Glutamatergic neuron (in vitro differentiated cells): ENCODE measurements around the gene C2CD2. TPM values are rescaled to one million over a fixed set of nuclear protein-coding genes. Genes with fewer than 3 reads are reported as not detected.

ENCODE experiments used
- DNase-seq: peaks from one replicate; pipeline ENCODE4 v3.0.0; 2022
- H3K27ac Mint-ChIP-seq: one replicate; pipeline ENCODE4 v1.8.0; 2020; ENCODE audit warnings: mild to moderate bottlenecking, mixed read lengths, inconsistent platforms; ENCODE audit not compliant: unreplicated experiment
- H3K27me3 Mint-ChIP-seq: one replicate; pipeline ENCODE4 v1.8.0; 2020; ENCODE audit warnings: mild to moderate bottlenecking, moderate library complexity, mixed read lengths, inconsistent platforms; ENCODE audit not compliant: unreplicated experiment
- H3K36me3 Mint-ChIP-seq: one replicate; pipeline ENCODE4 v1.8.0; 2020; ENCODE audit warnings: mild to moderate bottlenecking, mixed read lengths, inconsistent platforms; ENCODE audit not compliant: unreplicated experiment
- H3K4me1 Mint-ChIP-seq: one replicate; pipeline ENCODE4 v1.8.0; 2020; ENCODE audit warnings: mild to moderate bottlenecking, low read depth, mixed read lengths, inconsistent platforms; ENCODE audit not compliant: unreplicated experiment
- H3K4me3 Mint-ChIP-seq: one replicate; pipeline ENCODE4 v1.8.0; 2020; ENCODE audit warnings: mild to moderate bottlenecking, mixed read lengths, inconsistent platforms; ENCODE audit not compliant: unreplicated experiment
- H3K9me3 Mint-ChIP-seq: one replicate; pipeline ENCODE4 v1.8.0; 2020; ENCODE audit warnings: mild to moderate bottlenecking, moderate library complexity, mixed read lengths, inconsistent platforms; ENCODE audit not compliant: unreplicated experiment
- total RNA-seq: library from RNA; stranded (reverse); fragmentation: NEBNext Ultra II Directional; extraction: Animal tissue kit (Norgen Biotek cat#: 25700); gene quantifications from one replicate; pipeline ENCODE4 v1.2.1, GENCODE V29; 2021; ENCODE audit not compliant: unreplicated experiment
- TF ChIP-seq, protein P1 (sequence below): fragments of 200-600 bp; sonication (generic); IDR thresholded peaks from one replicate; pipeline ENCODE4 v1.5.0; 2021; ENCODE audit not compliant: partially characterized antibody, unreplicated experiment

Gene C2CD2
- total RNA-seq, 1 donor from 2014 or later, result 0.78 TPM

- Mint-ChIP-seq H3K36me3 (no peaks in the 10 kb centered on the region), H3K4me3 (no peak overlapping the region), H3K4me1 (peaks cover 2% of the 10 kb centered on the region), H3K27me3 (peaks cover 1% of the 10 kb centered on the region), H3K27ac (no peak overlapping the region), H3K9me3 (peaks cover 1% of the 10 kb centered on the region)
- no peak for DNase-seq
- TF ChIP-seq, protein P1, sequence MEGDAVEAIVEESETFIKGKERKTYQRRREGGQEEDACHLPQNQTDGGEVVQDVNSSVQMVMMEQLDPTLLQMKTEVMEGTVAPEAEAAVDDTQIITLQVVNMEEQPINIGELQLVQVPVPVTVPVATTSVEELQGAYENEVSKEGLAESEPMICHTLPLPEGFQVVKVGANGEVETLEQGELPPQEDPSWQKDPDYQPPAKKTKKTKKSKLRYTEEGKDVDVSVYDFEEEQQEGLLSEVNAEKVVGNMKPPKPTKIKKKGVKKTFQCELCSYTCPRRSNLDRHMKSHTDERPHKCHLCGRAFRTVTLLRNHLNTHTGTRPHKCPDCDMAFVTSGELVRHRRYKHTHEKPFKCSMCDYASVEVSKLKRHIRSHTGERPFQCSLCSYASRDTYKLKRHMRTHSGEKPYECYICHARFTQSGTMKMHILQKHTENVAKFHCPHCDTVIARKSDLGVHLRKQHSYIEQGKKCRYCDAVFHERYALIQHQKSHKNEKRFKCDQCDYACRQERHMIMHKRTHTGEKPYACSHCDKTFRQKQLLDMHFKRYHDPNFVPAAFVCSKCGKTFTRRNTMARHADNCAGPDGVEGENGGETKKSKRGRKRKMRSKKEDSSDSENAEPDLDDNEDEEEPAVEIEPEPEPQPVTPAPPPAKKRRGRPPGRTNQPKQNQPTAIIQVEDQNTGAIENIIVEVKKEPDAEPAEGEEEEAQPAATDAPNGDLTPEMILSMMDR, result no peak
These were observed 38.9 kb downstream of the C2CD2 start for GRCh38 chr21:41914965-41915364.

DNA sequence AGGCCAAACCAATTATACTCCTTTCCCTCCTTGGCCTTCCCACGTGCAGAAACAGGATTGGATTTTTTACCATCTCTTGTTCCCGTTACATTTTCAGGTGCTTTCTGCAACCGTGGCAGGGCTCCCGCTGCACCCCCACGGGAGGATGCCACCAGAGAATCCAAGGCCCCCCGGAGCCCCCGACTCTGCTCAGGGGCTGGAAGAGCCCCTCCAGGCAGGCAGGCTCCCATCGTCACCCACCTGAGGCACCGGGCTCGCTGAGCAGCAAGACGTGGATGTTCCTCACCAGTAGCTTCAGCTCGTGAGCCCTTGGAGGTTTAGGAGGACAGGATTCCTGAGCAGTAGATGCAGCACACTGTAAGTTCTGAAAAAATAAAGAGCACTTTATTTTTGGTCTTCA, 39.5 kb downstream of the C2CD2 start:
- no peak overlapping the region for H3K4me3 Mint-ChIP-seq
- H3K27ac Mint-ChIP-seq, result no peak overlapping the region
- H3K36me3 Mint-ChIP-seq, result no peaks in the 10 kb centered on the region
- peaks cover 1% of the 10 kb centered on the region for H3K27me3 Mint-ChIP-seq
- TF ChIP-seq, protein P1, result no peak
- H3K4me1 Mint-ChIP-seq, result peaks cover 2% of the 10 kb centered on the region
- no peak for DNase-seq
- H3K9me3 Mint-ChIP-seq, result peaks cover 4% of the 10 kb centered on the region

GRCh38 chr21:41913230-41913629, 40.6 kb downstream of the C2CD2 start:
- Mint-ChIP-seq H3K9me3 (peaks cover 5% of the 10 kb centered on the region), H3K4me1 (peaks cover 2% of the 10 kb centered on the region), H3K4me3 (no peak overlapping the region), H3K27me3 (peaks cover 1% of the 10 kb centered on the region), H3K27ac (no peak overlapping the region), H3K36me3 (no peaks in the 10 kb centered on the region)
- no peak for DNase-seq
- TF ChIP-seq, protein P1, result no peak

- Mint-ChIP-seq H3K4me1 (no peaks in the 10 kb centered on the region), H3K36me3 (no peaks in the 10 kb centered on the region), H3K9me3 (peaks cover 8% of the 10 kb centered on the region), H3K4me3 (no peak overlapping the region), H3K27me3 (peaks cover 5% of the 10 kb centered on the region), H3K27ac (no peak overlapping the region)
- no peak for DNase-seq
- TF ChIP-seq, protein P1, result no peak
These were observed 45.0 kb downstream of the C2CD2 start for GRCh38 chr21:41908829-41909228.

GRCh38 chr21:41907496-41908258, 46.1 kb downstream of the C2CD2 start:
- peaks cover 8% of the 10 kb centered on the region for H3K9me3 Mint-ChIP-seq
- TF ChIP-seq, protein P1, result no peak
- peaks cover 4% of the 10 kb centered on the region for H3K27me3 Mint-ChIP-seq
- no peak overlapping the region for H3K4me3 Mint-ChIP-seq
- H3K27ac Mint-ChIP-seq, result no peak overlapping the region
- no peaks in the 10 kb centered on the region for H3K36me3 Mint-ChIP-seq
- H3K4me1 Mint-ChIP-seq, result no peaks in the 10 kb centered on the region
- no peak for DNase-seq
